HG03575 (cell line): Measurements from ENCODE around the gene CAMTA1.
"Not testable (repeated sequence)": the region's sequence is repeated elsewhere in the genome, so short reads cannot be mapped to it uniquely, and the experiment has no call there.

Experiments used
- ATAC-seq: cut with Tn5 transposase; IDR thresholded peaks from one replicate; pipeline ENCODE4 v1.9.1; 2021; ENCODE audit not compliant: unreplicated experiment, insufficient number of reproducible peaks, low FRiP score; ENCODE audit errors: extremely low read depth

Gene CAMTA1

GRCh38 chr1:7302873-7303272 lies 517.6 kb downstream of the CAMTA1 start:
- no peak for ATAC-seq

GRCh38 chr1:7303554-7304317 lies 518.5 kb downstream of the CAMTA1 start:
- ATAC-seq: no peak

- ATAC-seq: no peak
Observed at GRCh38 chr1:7313081-7313546, 527.9 kb downstream of the CAMTA1 start.

GRCh38 chr1:7313826-7314225 lies 528.6 kb downstream of the CAMTA1 start:
- no peak for ATAC-seq

- no peak for ATAC-seq
Observed at GRCh38 chr1:7315316-7315715, 530.1 kb downstream of the CAMTA1 start.

GRCh38 chr1:7315946-7316345 lies 530.7 kb downstream of the CAMTA1 start:
- ATAC-seq: no peak

GRCh38 chr1:7317888-7318287 lies 532.6 kb downstream of the CAMTA1 start:
- no peak for ATAC-seq

- no peak for ATAC-seq
Observed at GRCh38 chr1:7319196-7319595, 533.9 kb downstream of the CAMTA1 start.

GRCh38 chr1:7320661-7321060 lies 535.4 kb downstream of the CAMTA1 start:
- ATAC-seq: no peak

GRCh38 chr1:7322283-7322785 lies 537.1 kb downstream of the CAMTA1 start:
- no peak for ATAC-seq

GRCh38 chr1:7322912-7323311 lies 537.7 kb downstream of the CAMTA1 start:
- ATAC-seq: no peak

GRCh38 chr1:7325254-7325653 lies 540.0 kb downstream of the CAMTA1 start:
- ATAC-seq: no peak

- no peak for ATAC-seq
Observed at GRCh38 chr1:7326366-7326765, 541.1 kb downstream of the CAMTA1 start.

- no peak for ATAC-seq
Observed at GRCh38 chr1:7327849-7328248, 542.6 kb downstream of the CAMTA1 start.

- ATAC-seq: no peak
Observed at GRCh38 chr1:7329868-7330615, 544.8 kb downstream of the CAMTA1 start.

- ATAC-seq: not testable (repeated sequence)
Observed at GRCh38 chr1:7330726-7331125, 545.5 kb downstream of the CAMTA1 start.

GRCh38 chr1:7331926-7332535 lies 546.8 kb downstream of the CAMTA1 start:
- no peak for ATAC-seq

- no peak for ATAC-seq
Observed at GRCh38 chr1:7333094-7333493, 547.8 kb downstream of the CAMTA1 start.

GRCh38 chr1:7333620-7334019 lies 548.4 kb downstream of the CAMTA1 start:
- ATAC-seq: no peak
